Suprapubic skin (tissue), 4 donors: ENCODE measurements around the gene CYP4F11. TPM values are rescaled to one million over a fixed set of nuclear protein-coding genes. Genes with fewer than 3 reads are reported as not detected.
A peak's percentile ranks its signal among the peaks of the same experiment; 100 is the strongest.
"Not testable (repeated sequence)": the region's sequence is repeated elsewhere in the genome, so short reads cannot be mapped to it uniquely, and the experiment has no call there.

Source experiments
- DNase-seq, 2 donors: peaks; one replicate each; pipeline ENCODE4 v3.0.0-alpha.2; 2019; ENCODE audit warnings: low spot score in 2 of 2
- H3K27ac ChIP-seq: fragments of 200-600 bp; sonication (generic); one replicate; pipeline ENCODE4 v1.5.1; 2019
- H3K27me3 ChIP-seq: fragments of 200-600 bp; sonication (generic); one replicate; pipeline ENCODE4 v1.5.1; 2019
- H3K36me3 ChIP-seq: fragments of 200-600 bp; sonication (generic); one replicate; pipeline ENCODE4 v1.5.1; 2019
- H3K4me1 ChIP-seq: fragments of 200-600 bp; sonication (generic); one replicate; pipeline ENCODE4 v1.5.1; 2019
- H3K4me3 ChIP-seq: fragments of 200-600 bp; sonication (generic); one replicate; pipeline ENCODE4 v1.5.1; 2019; ENCODE audit warnings: mild to moderate bottlenecking
- H3K9me3 ChIP-seq: fragments of 200-600 bp; sonication (generic); one replicate; pipeline ENCODE4 v1.5.1; 2019
- EP300 ChIP-seq: sonication (generic); formaldehyde crosslinking; IDR thresholded peaks from one replicate; pipeline ENCODE4 v1.6.1; 2017; ENCODE audit warnings: antibody characterized with exemption
- POLR2A ChIP-seq, 2 donors: fragments of 450-650 bp; IDR thresholded peaks; one replicate each; pipeline ENCODE4 v1.6.1; 2017; ENCODE audit warnings: antibody characterized with exemption in 2 of 2, mild to moderate bottlenecking in 2 of 2, moderate library complexity in 2 of 2
- POLR2AphosphoS5 ChIP-seq, 3 donors: sonication (generic); formaldehyde crosslinking; IDR thresholded peaks; one replicate each; pipeline ENCODE4 v1.6.1; 2017; ENCODE audit warnings: antibody characterized with exemption in 3 of 3
- WGBS: methylation state at CpG from one replicate; pipeline ENCODE4 v1.1.5; 2018; 5-methylcytosine and 5-hydroxymethylcytosine counted together
- total RNA-seq, 4 donors: library from RNA; depleted of rRNA; stranded (reverse); fragments of >200 nt; gene quantifications; one replicate each; pipeline ENCODE4 v1.1.0, GENCODE V29; 2016
- TF ChIP-seq, protein P1 (sequence below), 2 donors: fragments of 200-600 bp in 1 of 2; fragments of 450-650 bp in 1 of 2; sonication (generic) in 1 of 2; IDR thresholded peaks; one replicate each; pipeline ENCODE4 v1.5.1; 2016 to 2019; ENCODE audit warnings: antibody characterized with exemption in 2 of 2, mild to moderate bottlenecking in 1 of 2, moderate library complexity in 1 of 2

The CYP4F11 gene
- total RNA-seq, 4 donors from 2014 or later: 0.19 to 1.3 (median 0.72) TPM

DNA sequence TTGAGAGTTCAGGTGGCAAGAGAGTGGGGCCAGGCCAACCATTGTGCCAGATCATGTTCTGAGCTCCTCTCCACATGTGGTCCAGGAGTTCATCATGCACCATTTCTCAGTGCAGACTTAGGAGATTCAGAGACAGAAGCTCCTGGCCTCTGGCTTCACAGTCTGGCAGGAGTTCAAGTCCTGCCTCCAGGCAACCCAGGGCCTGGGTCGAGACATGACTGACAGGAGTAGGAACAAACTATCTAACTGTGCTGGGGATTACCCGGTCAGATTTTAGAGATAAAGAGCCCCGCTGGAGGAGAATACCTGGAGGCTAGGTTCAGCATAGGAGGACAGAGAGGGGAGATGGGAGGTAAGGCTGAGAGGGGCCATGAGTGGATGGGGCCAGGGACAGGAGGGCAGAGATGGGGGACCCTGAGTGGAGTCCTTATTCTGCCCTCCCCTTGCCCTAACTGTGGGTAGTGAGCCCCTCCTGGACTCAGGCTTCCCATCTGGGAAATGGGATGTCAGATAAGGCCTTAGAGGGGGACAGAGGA lies 906 bp upstream of the CYP4F11 start:
- H3K4me1 ChIP-seq: peaks cover 18% of the 10 kb centered on the region
- H3K4me3 ChIP-seq: no peak overlapping the region
- peaks cover 28% of the 10 kb centered on the region for H3K27me3 ChIP-seq
- H3K36me3 ChIP-seq: no peaks in the 10 kb centered on the region
- no peak for TF ChIP-seq POLR2A (IDR thresholded peaks at IDR 0.05)
- TF ChIP-seq EP300: no peak
- TF ChIP-seq POLR2AphosphoS5 (IDR thresholded peaks at IDR 0.05): no peak
- TF ChIP-seq, protein P1, sequence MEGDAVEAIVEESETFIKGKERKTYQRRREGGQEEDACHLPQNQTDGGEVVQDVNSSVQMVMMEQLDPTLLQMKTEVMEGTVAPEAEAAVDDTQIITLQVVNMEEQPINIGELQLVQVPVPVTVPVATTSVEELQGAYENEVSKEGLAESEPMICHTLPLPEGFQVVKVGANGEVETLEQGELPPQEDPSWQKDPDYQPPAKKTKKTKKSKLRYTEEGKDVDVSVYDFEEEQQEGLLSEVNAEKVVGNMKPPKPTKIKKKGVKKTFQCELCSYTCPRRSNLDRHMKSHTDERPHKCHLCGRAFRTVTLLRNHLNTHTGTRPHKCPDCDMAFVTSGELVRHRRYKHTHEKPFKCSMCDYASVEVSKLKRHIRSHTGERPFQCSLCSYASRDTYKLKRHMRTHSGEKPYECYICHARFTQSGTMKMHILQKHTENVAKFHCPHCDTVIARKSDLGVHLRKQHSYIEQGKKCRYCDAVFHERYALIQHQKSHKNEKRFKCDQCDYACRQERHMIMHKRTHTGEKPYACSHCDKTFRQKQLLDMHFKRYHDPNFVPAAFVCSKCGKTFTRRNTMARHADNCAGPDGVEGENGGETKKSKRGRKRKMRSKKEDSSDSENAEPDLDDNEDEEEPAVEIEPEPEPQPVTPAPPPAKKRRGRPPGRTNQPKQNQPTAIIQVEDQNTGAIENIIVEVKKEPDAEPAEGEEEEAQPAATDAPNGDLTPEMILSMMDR (IDR thresholded peaks at IDR 0.05): no peak
- H3K27ac ChIP-seq: no peak overlapping the region
- 22% methylated on average over 3 of the region's 3 CpGs for WGBS
- H3K9me3 ChIP-seq: no peaks in the 10 kb centered on the region
- DNase-seq: no peak

DNA sequence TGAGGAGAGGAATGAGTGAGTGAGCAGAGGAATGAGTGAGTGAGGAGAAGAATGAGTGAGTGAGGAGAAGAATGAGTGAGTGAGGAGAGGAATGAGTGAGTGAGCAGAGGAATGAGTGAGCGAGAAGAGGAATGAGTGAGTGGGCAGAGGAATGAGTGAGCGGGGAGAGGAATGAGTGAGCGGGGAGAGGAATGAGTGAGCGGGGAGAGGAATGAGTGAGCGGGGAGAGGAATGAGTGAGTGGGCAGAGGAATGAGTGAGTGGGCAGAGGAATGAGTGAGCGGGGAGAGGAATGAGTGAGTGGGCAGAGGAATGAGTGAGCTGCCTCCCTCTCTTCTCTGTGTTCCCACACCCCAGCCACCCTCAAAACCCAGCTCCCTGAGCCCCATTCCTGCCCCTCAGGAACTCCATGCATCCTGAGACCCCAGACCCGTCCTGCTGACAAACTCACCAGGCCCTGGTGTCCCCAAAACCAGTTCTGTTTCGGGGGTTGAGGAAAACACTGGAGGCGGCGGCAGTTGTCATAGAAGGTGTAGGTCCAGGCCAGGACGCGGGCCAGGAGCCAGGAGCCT lies 483 bp downstream of the CYP4F11 start:
- DNase-seq: not testable (repeated sequence)
- peak overlapping the region; percentile 19 for H3K27ac ChIP-seq

GRCh38 chr19:15928321-15928720 lies 6.0 kb downstream of the CYP4F11 start:
- peaks cover 4% of the 10 kb centered on the region for H3K27me3 ChIP-seq
- DNase-seq: no peak
- no peaks in the 10 kb centered on the region for H3K9me3 ChIP-seq
- no peaks in the 10 kb centered on the region for H3K36me3 ChIP-seq
- TF ChIP-seq POLR2AphosphoS5 (IDR thresholded peaks at IDR 0.05): no peak
- TF ChIP-seq POLR2A (IDR thresholded peaks at IDR 0.05): no peak
- no peak for TF ChIP-seq EP300
- TF ChIP-seq, protein P1 (IDR thresholded peaks at IDR 0.05): no peak
- H3K4me3 ChIP-seq: no peak overlapping the region
- 78% methylated on average over 3 of the region's 3 CpGs for WGBS
- no peaks in the 10 kb centered on the region for H3K4me1 ChIP-seq
- H3K27ac ChIP-seq: no peak overlapping the region

More for the DNA sequence above, 483 bp downstream of the CYP4F11 start:
- WGBS: 44% methylated on average over 12 of the region's 12 CpGs
- Histone ChIP-seq H3K27me3 (peaks cover 17% of the 10 kb centered on the region), H3K4me1 (peaks cover 18% of the 10 kb centered on the region)
- not testable (repeated sequence) for H3K4me3 ChIP-seq, H3K36me3 ChIP-seq, H3K9me3 ChIP-seq

- no peak for DNase-seq
These were observed 7.8 kb downstream of the CYP4F11 start for GRCh38 chr19:15926484-15926883.

DNA sequence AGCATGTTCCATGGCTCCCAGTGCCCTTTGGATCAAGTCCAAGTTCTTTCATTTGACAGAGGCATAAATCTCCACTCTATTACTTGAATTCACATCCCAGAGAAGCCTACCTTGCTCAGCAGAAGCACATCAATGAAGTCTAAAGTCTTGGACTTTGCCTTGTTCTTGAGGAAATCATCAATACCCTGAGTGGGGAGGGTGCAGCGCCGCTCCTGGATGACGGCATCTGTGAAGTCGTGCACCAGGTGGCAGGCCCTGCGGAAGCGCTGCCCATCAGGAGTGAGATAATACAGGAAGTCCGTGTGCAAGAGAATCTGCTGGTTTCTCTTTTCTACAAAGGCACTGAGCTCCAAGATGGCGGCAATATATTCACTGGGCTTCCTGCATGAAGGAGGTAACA lies 10.6 kb downstream of the CYP4F11 start:
- TF ChIP-seq, protein P1 (IDR thresholded peaks at IDR 0.05): no peak
- TF ChIP-seq POLR2A (IDR thresholded peaks at IDR 0.05): no peak
- no peak for TF ChIP-seq EP300
- no peak for TF ChIP-seq POLR2AphosphoS5 (IDR thresholded peaks at IDR 0.05)
- whole genome bisulfite sequencing: 76% methylated on average over 6 of the region's 8 CpGs
- H3K4me1 ChIP-seq: no peaks in the 10 kb centered on the region
- no peak overlapping the region for H3K4me3 ChIP-seq
- DNase-seq: no peak
- no peaks in the 10 kb centered on the region for H3K36me3 ChIP-seq
- no peak overlapping the region for H3K27ac ChIP-seq
- no peaks in the 10 kb centered on the region for H3K9me3 ChIP-seq
- H3K27me3 ChIP-seq: peaks cover 6% of the 10 kb centered on the region

More at GRCh38 chr19:15926484-15926883, 7.8 kb downstream of the CYP4F11 start:
- no CpG with 5 or more reads among the region's 1 CpG for WGBS
- H3K4me1 ChIP-seq: no peaks in the 10 kb centered on the region
- no peak overlapping the region for H3K4me3 ChIP-seq
- TF ChIP-seq EP300 (no peak), POLR2A (IDR thresholded peaks at IDR 0.05) (no peak), POLR2AphosphoS5 (IDR thresholded peaks at IDR 0.05) (no peak)
- TF ChIP-seq, protein P1 (IDR thresholded peaks at IDR 0.05): no peak
- no peak overlapping the region for H3K27ac ChIP-seq
- H3K9me3 ChIP-seq: no peaks in the 10 kb centered on the region
- peaks cover 5% of the 10 kb centered on the region for H3K27me3 ChIP-seq
- H3K36me3 ChIP-seq: no peaks in the 10 kb centered on the region
